Osteocyte (in vitro differentiated cells): ENCODE measurements around the gene PNLIPRP2. TPM values are rescaled to one million over a fixed set of nuclear protein-coding genes. Genes with fewer than 3 reads are reported as not detected.
A peak's percentile ranks its signal among the peaks of the same experiment; 100 is the strongest.

Source experiments
- DNase-seq: peaks from one replicate; pipeline ENCODE4 v3.0.0; 2021; ENCODE audit warnings: mixed read lengths; ENCODE audit not compliant: unreplicated experiment; ENCODE audit errors: extremely low spot score
- H3K27ac Mint-ChIP-seq: one replicate; pipeline ENCODE4 v1.8.0; 2021; ENCODE audit warnings: mild to moderate bottlenecking, mixed read lengths; ENCODE audit not compliant: unreplicated experiment
- H3K27me3 Mint-ChIP-seq: one replicate; pipeline ENCODE4 v1.8.0; 2021; ENCODE audit warnings: mixed read lengths; ENCODE audit not compliant: unreplicated experiment
- H3K36me3 Mint-ChIP-seq: one replicate; pipeline ENCODE4 v1.8.0; 2021; ENCODE audit warnings: mixed read lengths; ENCODE audit not compliant: unreplicated experiment
- H3K4me1 Mint-ChIP-seq: one replicate; pipeline ENCODE4 v1.8.0; 2021; ENCODE audit warnings: mixed read lengths; ENCODE audit not compliant: unreplicated experiment
- H3K4me3 Mint-ChIP-seq: one replicate; pipeline ENCODE4 v1.8.0; 2021; ENCODE audit warnings: mild to moderate bottlenecking, moderate library complexity, mixed read lengths; ENCODE audit not compliant: unreplicated experiment
- H3K9me3 Mint-ChIP-seq: one replicate; pipeline ENCODE4 v1.8.0; 2021; ENCODE audit warnings: mixed read lengths; ENCODE audit not compliant: unreplicated experiment
- CTCF ChIP-seq: fragments of 200-600 bp; sonication (generic); IDR thresholded peaks from 2 replicates; pipeline ENCODE4 v1.5.0; 2021; ENCODE audit warnings: antibody characterized with exemption, mild to moderate bottlenecking, moderate library complexity
- total RNA-seq: library from RNA; stranded (reverse); gene quantifications from 2 replicates; pipeline ENCODE4 v1.2.1, GENCODE V29; 2021

The PNLIPRP2 gene
- total RNA-seq, 1 donor from 2014 or later = not detected

- Mint-ChIP-seq H3K4me1 (no peaks in the 10 kb centered on the region), H3K36me3 (no peaks in the 10 kb centered on the region), H3K9me3 (no peaks in the 10 kb centered on the region), H3K4me3 (no peak overlapping the region), H3K27ac (no peak overlapping the region), H3K27me3 (peaks cover 2% of the 10 kb centered on the region)
- no peak for TF ChIP-seq CTCF
- no peak for DNase-seq
Observed at GRCh38 chr10:116660860-116661259, 40.1 kb downstream of the PNLIPRP2 start.

- no peak for TF ChIP-seq CTCF
- H3K27me3 Mint-ChIP-seq = peaks cover 2% of the 10 kb centered on the region
- H3K36me3 Mint-ChIP-seq = no peaks in the 10 kb centered on the region
- H3K4me3 Mint-ChIP-seq = no peak overlapping the region
- H3K9me3 Mint-ChIP-seq = no peaks in the 10 kb centered on the region
- H3K27ac Mint-ChIP-seq = no peak overlapping the region
- H3K4me1 Mint-ChIP-seq = no peaks in the 10 kb centered on the region
- DNase-seq = no peak
Observed at GRCh38 chr10:116663342-116663741, 42.6 kb downstream of the PNLIPRP2 start.

GRCh38 chr10:116664631-116665030 is 43.9 kb downstream of the PNLIPRP2 start:
- no peaks in the 10 kb centered on the region for H3K4me1 Mint-ChIP-seq
- peak; percentile 75 for DNase-seq
- no peak for TF ChIP-seq CTCF
- H3K27ac Mint-ChIP-seq = no peak overlapping the region
- H3K36me3 Mint-ChIP-seq = no peaks in the 10 kb centered on the region
- peaks cover 2% of the 10 kb centered on the region for H3K27me3 Mint-ChIP-seq
- no peaks in the 10 kb centered on the region for H3K9me3 Mint-ChIP-seq
- H3K4me3 Mint-ChIP-seq = no peak overlapping the region

- TF ChIP-seq CTCF = no peak
- H3K36me3 Mint-ChIP-seq = no peaks in the 10 kb centered on the region
- peak; percentile 72 for DNase-seq
- no peak overlapping the region for H3K4me3 Mint-ChIP-seq
- no peak overlapping the region for H3K27ac Mint-ChIP-seq
- no peaks in the 10 kb centered on the region for H3K9me3 Mint-ChIP-seq
- peaks cover 2% of the 10 kb centered on the region for H3K27me3 Mint-ChIP-seq
- H3K4me1 Mint-ChIP-seq = no peaks in the 10 kb centered on the region
Observed at GRCh38 chr10:116665541-116666125, 44.9 kb downstream of the PNLIPRP2 start.

- H3K27me3 Mint-ChIP-seq = peaks cover 2% of the 10 kb centered on the region
- H3K9me3 Mint-ChIP-seq = no peaks in the 10 kb centered on the region
- no peaks in the 10 kb centered on the region for H3K36me3 Mint-ChIP-seq
- H3K4me1 Mint-ChIP-seq = no peaks in the 10 kb centered on the region
- TF ChIP-seq CTCF = no peak
- DNase-seq = peak; percentile 54
- no peak overlapping the region for H3K4me3 Mint-ChIP-seq
- no peak overlapping the region for H3K27ac Mint-ChIP-seq
Observed at GRCh38 chr10:116667484-116667883, 46.7 kb downstream of the PNLIPRP2 start.
